GM12891 (cell line): Measurements from ENCODE around the gene HLA-DRB5.
"Not testable (repeated sequence)": the region's sequence is repeated elsewhere in the genome, so short reads cannot be mapped to it uniquely, and the experiment has no call there.

Experiments
- DNase-seq: peaks from one replicate; pipeline ENCODE4 v3.0.0; 2011; ENCODE audit warnings: low spot score; ENCODE audit not compliant: insufficient read length
- FAIRE-seq: peaks from 2 replicates; lab custom pipeline; 2011; peaks lifted over from hg19 to GRCh38; lab: Jason Lieb, UNC
- PAX5 ChIP-seq: IDR thresholded peaks from 2 replicates; pipeline ENCODE4 v1.6.1; 2011; ENCODE audit warnings: low read length, moderate library complexity, mild to moderate bottlenecking; ENCODE audit not compliant: insufficient read depth, severe bottlenecking
- POLR2A ChIP-seq: IDR thresholded peaks from 2 replicates; pipeline ENCODE4 v1.6.1; 2011; ENCODE audit warnings: low read depth, low read length, control low read depth
- POLR2AphosphoS5 ChIP-seq: IDR thresholded peaks from 2 replicates; pipeline ENCODE4 v1.6.1; 2011; ENCODE audit warnings: low read depth, low read length, control low read depth
- POU2F2 ChIP-seq: IDR thresholded peaks from 2 replicates; pipeline ENCODE4 v1.6.1; 2011; ENCODE audit warnings: low read depth, mild to moderate bottlenecking, control low read depth, low read length, moderate library complexity
- SPI1 ChIP-seq: IDR thresholded peaks from 2 replicates; pipeline ENCODE4 v1.6.1; 2011; ENCODE audit warnings: low read depth, low read length, control low read depth
- TAF1 ChIP-seq: IDR thresholded peaks from 2 replicates; pipeline ENCODE4 v1.6.1; 2011; ENCODE audit warnings: low read depth, low read length, control low read depth

Gene HLA-DRB5

GRCh38 chr6:32517654-32518445 is 12.2 kb downstream of the HLA-DRB5 start:
- DNase-seq (no peak), FAIRE-seq (no peak)
- TF ChIP-seq POU2F2, result no peak
- TF ChIP-seq POLR2A, result no peak
- no peak for TF ChIP-seq TAF1
- TF ChIP-seq PAX5, result no peak
- no peak for TF ChIP-seq POLR2AphosphoS5
- no peak for TF ChIP-seq SPI1

GRCh38 chr6:32501016-32501415 is 29.1 kb downstream of the HLA-DRB5 start:
- no peak for FAIRE-seq
- no peak for DNase-seq
- TF ChIP-seq POLR2AphosphoS5 (no peak), POLR2A (no peak), SPI1 (no peak), POU2F2 (no peak), TAF1 (no peak), PAX5 (no peak)

- no peak for DNase-seq
- TF ChIP-seq POLR2AphosphoS5, result no peak
- TF ChIP-seq POLR2A, result no peak
- no peak for TF ChIP-seq PAX5
- no peak for TF ChIP-seq TAF1
- TF ChIP-seq POU2F2, result no peak
- TF ChIP-seq SPI1, result no peak
- no peak for FAIRE-seq
Measured at GRCh38 chr6:32492351-32492750, 37.7 kb downstream of the HLA-DRB5 start.

GRCh38 chr6:32491700-32492099 is 38.4 kb downstream of the HLA-DRB5 start:
- DNase-seq (no peak), FAIRE-seq (no peak)
- TF ChIP-seq POU2F2 (no peak), TAF1 (no peak), POLR2A (no peak), PAX5 (no peak), POLR2AphosphoS5 (no peak)

- DNase-seq, result no peak
- FAIRE-seq, result no peak
- no peak for TF ChIP-seq PAX5
- no peak for TF ChIP-seq POU2F2
- TF ChIP-seq POLR2AphosphoS5, result no peak
- TF ChIP-seq POLR2A, result no peak
- no peak for TF ChIP-seq TAF1
- TF ChIP-seq SPI1, result no peak
Measured at GRCh38 chr6:32488083-32488482, 42.0 kb downstream of the HLA-DRB5 start.

GRCh38 chr6:32484614-32484998 is 45.5 kb downstream of the HLA-DRB5 start:
- TF ChIP-seq POLR2A (no peak), POU2F2 (no peak)
- DNase-seq (no peak), FAIRE-seq (peak; percentile 50)

- DNase-seq (no peak), FAIRE-seq (no peak)
- TF ChIP-seq POLR2A (no peak), PAX5 (no peak), TAF1 (no peak)
Measured at GRCh38 chr6:32483968-32484613, 46.0 kb downstream of the HLA-DRB5 start.

- TF ChIP-seq SPI1 (no peak), POU2F2 (no peak), PAX5 (no peak)
- DNase-seq, result no peak
- FAIRE-seq, result peak; percentile 72
Measured at GRCh38 chr6:32475392-32476206, 54.5 kb downstream of the HLA-DRB5 start.

GRCh38 chr6:32473376-32474348 is 56.4 kb downstream of the HLA-DRB5 start:
- not testable (repeated sequence) for DNase-seq
- TF ChIP-seq TAF1 (peak; percentile 56; the same call in 1 of the 2 replicates), POLR2A (peak; percentile 71; the same call in 1 of the 2 replicates), POLR2AphosphoS5 (peak; percentile 88), SPI1 (peak; percentile 22)
- peak; percentile 98 for FAIRE-seq
